Measurements from ENCODE around the gene C6orf136.

The C6orf136 gene

GRCh38 chr6:30599625-30600324, 47.2 kb upstream of the C6orf136 start:
- Histone ChIP-seq H3K9me3 (ENCODE audit: insufficient read depth, low read length) (no peaks in the 10 kb centered on the region), H3K36me3 (ENCODE audit: low read length) (peaks cover 28% of the 10 kb centered on the region), H3K4me3 (ENCODE audit: insufficient read depth, low read length, poor library complexity, severe bottlenecking) (no peak overlapping the region), H3K9me2 (replicated peaks; ENCODE audit: insufficient read depth, low read length) (no peaks in the 10 kb centered on the region), H3K27me3 (ENCODE audit: low read length) (no peaks in the 10 kb centered on the region), H3K79me2 (ENCODE audit: insufficient read depth, low read length) (no peaks in the 10 kb centered on the region), H4K20me1 (ENCODE audit: low read depth, low read length) (no peaks in the 10 kb centered on the region), H3K9ac (ENCODE audit: low read length) (no peak overlapping the region), H3K4me2 (ENCODE audit: low read depth, low read length, poor library complexity, severe bottlenecking) (no peak overlapping the region), H2AFZ (ENCODE audit: low read depth, low read length, severe bottlenecking) (no peak overlapping the region), H3K27ac (ENCODE audit: low read depth, low read length) (no peak overlapping the region), H3F3A (ENCODE audit: insufficient read depth) (peaks cover 31% of the 10 kb centered on the region)
- no peak for TF ChIP-seq CTCF (IDR thresholded peaks at IDR 0.05; ENCODE audit: insufficient read depth, low read length, poor library complexity, severe bottlenecking)
- no peak for TF ChIP-seq EZH2phosphoT487 (conservative IDR thresholded peaks at IDR 0.05; ENCODE audit: low read length)

DNA sequence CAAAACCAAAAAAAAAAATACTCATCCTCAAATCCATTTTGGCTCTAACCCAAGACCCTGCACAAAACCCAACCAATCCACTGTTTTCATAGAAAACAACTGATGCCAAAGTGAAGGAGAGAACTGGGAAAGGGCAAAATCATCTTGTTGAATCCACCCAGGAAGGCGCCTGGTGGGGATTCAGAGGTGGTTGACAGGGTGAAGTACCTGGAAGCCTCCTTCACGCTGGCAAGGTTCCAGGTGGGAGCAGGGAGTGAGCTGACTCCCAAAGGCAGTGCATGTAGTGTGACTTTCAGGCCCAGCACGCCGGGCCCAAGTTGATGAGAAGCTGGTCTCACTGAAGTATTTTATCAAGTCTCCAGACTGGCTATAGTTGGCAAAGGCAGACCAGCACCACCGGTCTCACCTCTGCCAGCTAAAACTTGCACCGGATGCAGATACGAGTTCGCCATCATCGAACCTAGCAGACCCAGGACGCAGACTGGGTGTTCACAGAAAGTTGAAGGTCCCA, 46.4 kb upstream of the C6orf136 start:
- Histone ChIP-seq H3K9me2 (replicated peaks; ENCODE audit: insufficient read depth, low read length) (no peaks in the 10 kb centered on the region), H3F3A (ENCODE audit: insufficient read depth) (peaks cover 28% of the 10 kb centered on the region), H4K20me1 (ENCODE audit: low read depth, low read length) (no peaks in the 10 kb centered on the region), H2AFZ (ENCODE audit: low read depth, low read length, severe bottlenecking) (no peak overlapping the region), H3K27me3 (ENCODE audit: low read length) (no peaks in the 10 kb centered on the region), H3K79me2 (ENCODE audit: insufficient read depth, low read length) (no peaks in the 10 kb centered on the region), H3K36me3 (ENCODE audit: low read length) (peaks cover 34% of the 10 kb centered on the region), H3K4me3 (ENCODE audit: insufficient read depth, low read length, poor library complexity, severe bottlenecking) (no peak overlapping the region), H3K9me3 (ENCODE audit: insufficient read depth, low read length) (no peaks in the 10 kb centered on the region), H3K27ac (ENCODE audit: low read depth, low read length) (no peak overlapping the region), H3K9ac (ENCODE audit: low read length) (no peak overlapping the region), H3K4me2 (ENCODE audit: low read depth, low read length, poor library complexity, severe bottlenecking) (no peak overlapping the region)
- TF ChIP-seq EZH2phosphoT487 (conservative IDR thresholded peaks at IDR 0.05; ENCODE audit: low read length) (no peak), CTCF (IDR thresholded peaks at IDR 0.05; ENCODE audit: insufficient read depth, low read length, poor library complexity, severe bottlenecking) (no peak)

DNA sequence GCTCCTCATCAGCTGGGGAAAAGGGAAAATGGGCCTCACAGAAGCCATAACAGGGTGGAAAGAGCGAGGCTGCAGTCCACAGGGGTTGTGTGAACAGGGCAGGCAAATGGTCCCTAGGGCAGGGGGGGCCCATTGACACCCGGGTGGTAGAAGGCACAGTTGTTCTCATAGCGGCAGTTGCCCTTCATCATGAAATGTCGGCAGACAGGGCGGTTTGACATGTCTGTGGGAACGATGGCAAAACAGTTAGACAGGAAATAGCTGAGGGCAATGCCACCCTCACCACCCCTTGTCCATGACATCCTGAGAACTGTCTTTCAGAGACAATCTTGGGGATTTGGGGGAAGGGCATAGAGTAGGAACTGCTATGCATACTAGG, 45.5 kb upstream of the C6orf136 start:
- TF ChIP-seq CTCF (IDR thresholded peaks at IDR 0.05; ENCODE audit: insufficient read depth, low read length, poor library complexity, severe bottlenecking) (no peak), EZH2phosphoT487 (conservative IDR thresholded peaks at IDR 0.05; ENCODE audit: low read length) (no peak)
- H3K27me3 ChIP-seq (ENCODE audit: low read length): no peaks in the 10 kb centered on the region
- H3K9me2 ChIP-seq (replicated peaks; ENCODE audit: insufficient read depth, low read length): no peaks in the 10 kb centered on the region
- H3K4me2 ChIP-seq (ENCODE audit: low read depth, low read length, poor library complexity, severe bottlenecking): no peak overlapping the region
- no peak overlapping the region for H3K4me3 ChIP-seq (ENCODE audit: insufficient read depth, low read length, poor library complexity, severe bottlenecking)
- H3F3A ChIP-seq (ENCODE audit: insufficient read depth): peaks cover 28% of the 10 kb centered on the region
- no peaks in the 10 kb centered on the region for H3K9me3 ChIP-seq (ENCODE audit: insufficient read depth, low read length)
- no peak overlapping the region for H2AFZ ChIP-seq (ENCODE audit: low read depth, low read length, severe bottlenecking)
- peaks cover 42% of the 10 kb centered on the region for H3K36me3 ChIP-seq (ENCODE audit: low read length)
- no peak overlapping the region for H3K9ac ChIP-seq (ENCODE audit: low read length)
- no peak overlapping the region for H3K27ac ChIP-seq (ENCODE audit: low read depth, low read length)
- H4K20me1 ChIP-seq (ENCODE audit: low read depth, low read length): no peaks in the 10 kb centered on the region
- no peaks in the 10 kb centered on the region for H3K79me2 ChIP-seq (ENCODE audit: insufficient read depth, low read length)
